ENCODE results near the gene FBLN5. TPM values are rescaled to one million over a fixed set of nuclear protein-coding genes. Genes with fewer than 3 reads are reported as not detected.

The FBLN5 gene
- total RNA-seq, 1 donor from 2014 or later, result 2.6 TPM

DNA sequence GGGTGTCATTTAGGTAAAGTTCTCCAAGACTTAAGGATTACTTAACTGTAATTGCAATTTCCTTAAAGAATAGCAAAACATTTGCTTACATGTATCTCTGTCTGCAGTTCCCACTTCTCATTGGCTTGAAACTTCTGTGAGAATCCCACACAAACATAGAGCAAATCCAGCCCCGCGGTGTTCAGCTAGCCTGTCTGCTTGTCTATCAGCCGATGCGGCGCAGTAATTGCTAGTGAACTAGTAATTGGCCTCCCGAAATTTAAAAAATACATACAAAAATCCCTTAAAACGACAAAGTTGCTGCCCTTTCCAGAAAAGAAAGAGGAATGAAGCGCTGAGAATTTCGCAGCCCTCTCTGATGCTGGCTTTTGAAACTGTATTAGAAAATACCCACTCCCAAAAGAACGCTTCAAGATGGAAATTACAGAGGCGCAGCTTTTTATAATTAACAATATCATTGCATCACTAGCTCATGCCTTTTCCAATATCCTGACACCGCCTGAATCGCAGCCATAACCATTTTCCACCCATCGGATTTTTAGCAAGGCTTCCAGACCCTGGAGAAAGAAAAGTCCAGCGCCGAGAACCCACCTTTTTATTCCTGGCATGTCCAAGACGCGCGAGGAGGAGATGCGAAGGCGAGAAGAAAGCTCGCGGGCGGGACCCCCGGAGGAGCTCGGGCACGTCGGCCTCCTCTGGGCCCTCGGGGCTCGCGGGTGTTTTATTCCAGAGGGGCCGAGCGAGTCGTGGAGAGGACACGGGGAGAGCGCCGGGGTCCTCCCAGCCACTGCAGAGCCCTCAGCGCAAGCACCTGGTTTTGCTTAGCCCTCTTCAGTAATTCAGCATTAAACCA lies 646 bp downstream of the FBLN5 start:
- intact Hi-C loops (cut with micrococcal nuclease), result no loop called here

DNA sequence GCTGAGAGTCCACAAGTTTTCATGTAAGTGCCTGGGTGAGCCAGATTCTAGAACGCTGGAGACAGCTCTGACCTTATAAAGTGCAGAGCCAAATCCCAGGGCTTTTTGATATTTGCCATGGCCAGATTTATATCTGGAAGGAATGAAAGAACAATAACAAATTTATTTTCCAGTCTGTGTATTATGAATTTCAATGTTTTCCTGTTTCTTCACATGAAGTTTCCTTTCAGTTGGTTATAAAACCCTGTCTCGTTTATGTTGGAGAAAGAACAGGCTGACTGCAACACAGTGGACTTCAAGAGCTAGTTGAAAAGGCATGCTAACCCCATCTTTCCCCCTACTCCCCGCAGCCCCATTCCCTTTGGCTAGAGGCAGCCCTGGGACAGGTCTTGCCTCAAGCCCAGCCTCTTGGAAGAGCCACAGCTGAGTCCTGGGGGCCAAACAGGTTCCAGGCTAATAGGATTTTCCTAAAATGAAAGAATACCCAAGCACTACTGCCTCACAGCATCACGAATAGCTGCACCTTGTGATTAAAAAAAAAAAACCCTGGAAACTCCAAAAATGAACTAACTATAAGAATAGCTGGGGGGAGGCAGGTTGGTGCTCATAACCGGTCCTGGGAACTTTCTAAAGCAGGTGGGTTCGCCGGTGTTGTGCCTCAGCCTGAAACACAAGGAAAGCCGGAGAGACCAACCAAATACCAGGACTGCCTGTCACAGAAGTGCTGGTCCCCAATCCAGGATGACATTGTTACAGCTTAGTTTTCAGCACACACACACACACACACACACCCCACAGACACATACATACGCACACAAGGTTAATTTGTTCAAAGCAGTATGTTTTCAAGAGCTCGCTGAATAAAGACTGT lies 1.5 kb downstream of the FBLN5 start:
- intact Hi-C loops (cut with micrococcal nuclease), result no loop called here

DNA sequence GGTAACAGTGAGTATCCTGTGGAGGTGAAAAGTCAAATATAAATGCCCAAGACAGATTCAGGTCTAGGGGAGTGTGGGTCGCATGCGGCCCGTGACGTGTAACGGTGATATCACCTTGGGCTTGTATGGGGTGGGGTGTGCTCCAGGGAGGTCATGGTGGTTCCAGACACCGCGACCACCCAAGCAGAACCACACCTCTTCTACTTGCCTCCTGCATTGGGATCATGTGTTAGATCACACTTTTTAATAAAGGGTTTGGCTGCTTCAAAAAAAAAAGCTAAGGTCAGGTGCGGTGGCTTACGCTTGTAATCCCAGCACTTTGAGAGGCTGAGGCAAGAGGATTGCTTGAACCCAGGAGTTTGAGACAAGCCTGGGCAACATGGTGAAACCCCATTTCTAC lies 4.5 kb downstream of the FBLN5 start:
- intact Hi-C loops (cut with micrococcal nuclease), result no loop called here

DNA sequence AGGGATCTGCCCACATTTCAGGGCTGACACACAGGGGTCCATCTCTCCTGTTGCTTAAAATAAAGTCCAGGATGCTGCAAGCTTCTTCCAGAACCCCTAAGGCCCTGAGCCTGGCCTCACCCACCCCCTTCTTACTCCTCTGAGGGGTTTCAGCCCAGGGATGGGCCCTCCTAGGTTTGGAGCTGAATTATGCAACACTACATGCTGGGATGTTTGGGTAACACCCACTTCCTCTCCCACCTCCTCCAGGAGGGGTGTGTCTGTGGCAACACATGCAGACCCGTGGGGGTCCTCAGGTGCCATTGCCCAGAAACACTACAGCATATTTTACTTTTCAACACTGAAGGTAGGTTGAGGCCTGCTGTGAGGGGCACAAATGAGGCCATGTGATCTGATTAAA lies 5.4 kb downstream of the FBLN5 start:
- intact Hi-C loops (cut with micrococcal nuclease), result no loop called here

DNA sequence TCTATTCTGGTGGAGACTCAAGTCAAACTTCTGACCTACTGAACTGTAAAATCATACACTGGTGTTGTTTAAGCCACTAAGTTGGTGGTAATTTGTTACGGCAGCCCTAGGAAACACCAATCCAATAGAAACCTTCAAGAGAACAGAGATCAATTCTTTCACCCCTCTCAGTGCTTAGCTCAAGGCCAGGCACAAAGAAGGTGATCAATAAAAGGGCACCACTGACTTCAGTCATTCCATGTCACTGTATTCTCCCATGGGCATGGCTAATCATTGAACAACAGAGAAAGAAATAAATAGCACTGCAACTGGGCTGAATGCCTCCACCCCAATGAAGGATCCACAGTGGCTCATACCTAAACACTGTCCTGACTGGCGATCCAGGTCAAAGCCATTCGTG lies 7.3 kb downstream of the FBLN5 start:
- intact Hi-C loops (cut with micrococcal nuclease), result no loop called here

DNA sequence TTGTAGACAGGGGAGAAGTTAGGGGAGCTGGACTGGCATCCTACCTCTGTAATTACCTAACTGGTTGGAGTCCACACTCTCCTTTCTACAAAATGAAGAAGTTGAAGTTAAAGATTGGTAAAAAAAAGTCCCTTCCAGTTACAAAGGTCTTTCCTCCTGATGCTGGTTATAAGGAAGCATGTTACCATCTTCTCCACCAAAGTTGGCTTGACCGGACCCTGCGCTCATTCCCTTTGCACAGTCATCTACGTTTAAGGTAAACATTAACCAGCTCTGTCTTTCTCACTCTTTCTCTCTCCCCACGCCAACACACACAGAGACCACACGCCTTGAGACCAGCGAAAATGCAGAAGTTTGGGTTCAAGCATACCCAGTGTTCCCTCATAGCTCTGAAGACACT lies 11.9 kb downstream of the FBLN5 start:
- intact Hi-C loops (cut with micrococcal nuclease), result no loop called here

DNA sequence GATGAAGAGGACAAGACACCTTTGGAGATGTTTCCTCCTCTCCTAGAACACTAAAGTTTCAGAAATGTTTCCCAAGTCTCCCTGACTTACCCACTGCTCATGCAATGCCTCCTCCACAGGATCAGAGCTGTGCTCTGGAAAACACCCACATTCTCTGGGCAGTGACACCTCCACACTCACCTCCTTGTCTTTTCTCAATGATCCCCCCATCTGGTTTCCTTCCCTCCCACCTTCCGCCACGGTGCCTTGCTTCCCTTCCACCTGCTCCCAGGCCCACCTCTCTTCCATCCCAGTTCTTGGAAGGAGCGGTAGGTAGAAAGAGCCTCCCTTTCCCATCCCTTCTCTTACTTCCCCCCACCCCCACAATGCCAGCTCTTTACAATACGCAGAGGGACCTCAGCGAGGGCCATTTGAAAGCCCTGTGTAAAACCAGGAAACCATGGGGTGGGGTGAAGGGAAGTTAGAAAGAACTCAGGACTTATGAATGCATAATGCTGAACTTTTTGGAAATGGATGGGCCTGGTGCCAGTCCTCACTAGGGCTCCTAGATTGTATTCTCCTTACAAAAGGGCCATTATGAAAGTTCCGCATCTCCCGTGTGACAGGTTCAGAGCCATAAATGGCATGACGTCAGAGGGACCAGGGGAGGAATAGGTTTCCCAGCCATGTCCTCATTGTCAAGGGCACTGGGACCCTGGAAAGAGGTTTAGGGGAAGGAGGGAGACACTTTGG lies 12.8 kb downstream of the FBLN5 start:
- intact Hi-C loops (cut with micrococcal nuclease), result no loop called here

DNA sequence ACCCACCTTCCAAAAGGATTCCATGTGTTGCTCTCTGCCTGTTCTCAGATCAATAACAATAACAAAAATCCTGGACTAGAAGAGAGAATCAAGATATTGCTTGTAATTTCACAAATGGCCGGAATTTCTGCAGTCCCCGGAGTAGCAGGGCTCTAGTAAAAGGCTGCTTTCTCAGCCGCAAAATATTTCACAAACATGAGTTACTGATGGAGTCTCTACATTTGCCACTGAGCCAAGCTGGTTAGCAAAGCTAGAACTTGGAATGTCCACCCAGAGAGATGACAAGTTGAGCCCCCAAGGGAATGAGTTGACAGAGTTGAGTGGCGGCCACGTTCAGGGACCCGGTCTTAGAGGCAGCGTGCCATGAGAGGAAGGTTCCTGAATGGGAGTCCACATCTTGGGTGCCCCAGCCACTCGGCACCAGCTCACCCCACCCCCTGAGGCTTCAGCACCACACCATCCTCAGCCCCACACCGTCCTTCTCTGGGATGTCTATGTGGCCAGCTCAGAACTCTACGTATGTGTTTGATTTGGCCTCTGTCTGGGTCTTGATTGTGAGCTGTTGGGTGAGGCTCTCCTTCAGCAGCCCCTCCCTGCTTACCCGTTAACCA lies 15.9 kb downstream of the FBLN5 start:
- intact Hi-C loops (cut with micrococcal nuclease), result no loop called here

DNA sequence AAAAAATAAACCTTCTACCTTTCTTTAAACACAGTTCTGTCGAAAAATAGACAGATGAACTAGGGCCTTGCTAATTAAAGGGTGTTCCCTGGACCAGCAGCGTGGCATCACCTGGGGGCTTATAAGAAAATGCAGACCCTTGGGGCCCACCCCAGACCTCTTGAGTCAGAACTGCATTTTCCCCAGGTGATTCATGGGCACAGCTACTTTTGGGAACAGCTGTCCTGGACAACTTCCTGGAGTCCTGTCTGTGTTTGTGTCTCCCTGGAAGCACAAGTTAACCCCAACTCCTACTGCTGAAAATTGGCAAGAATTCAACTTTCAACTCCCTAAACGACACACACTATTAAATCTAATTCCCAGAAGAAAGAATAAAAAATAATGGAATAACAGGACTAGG lies 17.8 kb downstream of the FBLN5 start:
- intact Hi-C loops (cut with micrococcal nuclease), result no loop called here

DNA sequence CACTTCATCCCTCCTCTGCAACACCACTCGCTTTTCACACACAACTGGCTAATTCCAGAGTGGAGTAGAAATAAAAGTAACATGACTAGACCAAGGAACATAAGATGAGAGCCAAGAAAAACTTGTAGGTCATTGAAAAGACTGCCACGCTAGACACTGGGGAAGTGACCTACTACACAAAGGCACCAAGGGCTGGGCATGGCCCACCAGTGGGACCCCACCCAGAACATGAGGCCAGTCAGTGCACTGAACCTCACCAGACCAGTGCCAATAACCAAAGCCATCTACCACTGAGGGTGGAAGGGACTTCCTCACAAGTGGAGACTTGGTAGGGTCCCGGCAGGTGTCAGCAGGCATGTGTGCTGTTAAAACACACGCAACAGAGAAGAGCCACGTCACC lies 19.7 kb downstream of the FBLN5 start:
- intact Hi-C loops (cut with micrococcal nuclease), result no loop called here

DNA sequence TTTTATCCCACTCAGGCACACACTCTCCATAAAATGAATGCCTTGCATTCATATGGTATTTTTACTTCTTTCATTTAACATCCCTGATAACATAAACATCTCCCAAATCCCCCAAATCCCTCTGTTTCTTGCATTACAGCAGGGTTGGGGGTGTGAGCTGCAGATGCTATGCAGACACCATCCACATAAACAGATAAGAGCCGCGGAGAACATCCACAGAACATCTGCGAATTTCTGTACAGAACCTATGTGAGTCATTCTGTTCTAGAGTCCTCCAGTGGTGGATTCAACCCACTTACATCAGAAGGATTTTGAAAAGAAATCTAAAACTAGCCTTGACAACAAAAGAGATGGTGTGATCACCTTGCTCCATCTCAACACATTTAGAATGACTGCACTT lies 20.3 kb downstream of the FBLN5 start:
- intact Hi-C loops (cut with micrococcal nuclease), result no loop called here

DNA sequence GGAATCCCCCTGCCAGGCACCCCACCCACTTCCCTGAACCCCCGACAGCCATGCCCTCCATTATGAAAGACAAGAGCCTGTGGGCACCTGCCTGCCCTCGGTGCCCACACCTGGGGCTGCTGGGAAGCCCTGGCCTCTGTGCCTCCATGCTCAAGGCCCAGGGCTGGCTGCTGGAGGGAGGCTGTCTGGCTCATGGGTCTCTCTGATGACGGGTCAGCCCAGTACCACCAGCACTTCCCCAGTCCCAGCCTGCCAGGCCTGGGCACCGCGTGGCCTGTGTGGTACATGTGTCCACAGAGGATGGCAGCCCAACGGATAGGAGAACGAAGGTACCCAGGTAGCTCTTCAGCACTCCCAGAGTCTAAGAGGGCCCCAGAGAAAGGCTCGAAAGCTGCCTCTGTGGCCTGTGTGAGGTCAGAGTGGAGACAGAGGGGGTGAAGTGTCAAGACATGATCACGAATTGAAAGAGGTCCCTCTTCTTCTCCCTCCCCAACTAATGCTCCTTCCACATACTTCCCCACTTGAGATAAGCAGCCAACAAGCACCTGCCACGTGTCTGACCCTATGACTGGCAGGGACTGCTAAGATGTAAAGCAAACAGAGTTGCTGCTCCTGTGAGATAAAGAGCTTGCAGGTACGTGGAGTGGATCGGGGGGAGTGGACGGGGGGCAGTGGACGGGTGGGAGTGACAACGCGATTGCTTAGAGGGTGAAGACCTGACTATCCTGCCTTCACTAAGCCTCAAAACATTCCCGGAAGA lies 21.2 kb downstream of the FBLN5 start:
- intact Hi-C loops (cut with micrococcal nuclease), result no loop called here

DNA sequence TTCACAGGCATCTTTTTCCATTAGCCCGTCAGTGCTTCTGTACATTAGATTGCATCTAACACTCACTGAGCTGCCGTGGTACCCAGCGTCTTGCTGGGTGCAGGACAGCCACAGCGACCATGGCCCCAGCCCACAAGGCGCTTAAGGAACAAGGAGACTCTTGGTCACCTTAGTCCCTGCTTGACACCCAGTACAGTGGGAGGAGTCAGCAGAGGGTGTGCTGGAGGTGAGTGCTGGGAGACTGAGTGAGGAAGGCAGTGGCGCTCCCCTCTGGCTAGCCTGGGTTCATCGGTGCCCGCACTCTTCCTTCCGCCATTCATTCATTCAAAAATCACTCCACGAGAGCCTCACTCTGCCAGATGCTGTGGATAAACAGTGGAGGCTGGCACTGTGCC lies 21.8 kb downstream of the FBLN5 start:
- intact Hi-C loops (cut with micrococcal nuclease), result no loop called here

DNA sequence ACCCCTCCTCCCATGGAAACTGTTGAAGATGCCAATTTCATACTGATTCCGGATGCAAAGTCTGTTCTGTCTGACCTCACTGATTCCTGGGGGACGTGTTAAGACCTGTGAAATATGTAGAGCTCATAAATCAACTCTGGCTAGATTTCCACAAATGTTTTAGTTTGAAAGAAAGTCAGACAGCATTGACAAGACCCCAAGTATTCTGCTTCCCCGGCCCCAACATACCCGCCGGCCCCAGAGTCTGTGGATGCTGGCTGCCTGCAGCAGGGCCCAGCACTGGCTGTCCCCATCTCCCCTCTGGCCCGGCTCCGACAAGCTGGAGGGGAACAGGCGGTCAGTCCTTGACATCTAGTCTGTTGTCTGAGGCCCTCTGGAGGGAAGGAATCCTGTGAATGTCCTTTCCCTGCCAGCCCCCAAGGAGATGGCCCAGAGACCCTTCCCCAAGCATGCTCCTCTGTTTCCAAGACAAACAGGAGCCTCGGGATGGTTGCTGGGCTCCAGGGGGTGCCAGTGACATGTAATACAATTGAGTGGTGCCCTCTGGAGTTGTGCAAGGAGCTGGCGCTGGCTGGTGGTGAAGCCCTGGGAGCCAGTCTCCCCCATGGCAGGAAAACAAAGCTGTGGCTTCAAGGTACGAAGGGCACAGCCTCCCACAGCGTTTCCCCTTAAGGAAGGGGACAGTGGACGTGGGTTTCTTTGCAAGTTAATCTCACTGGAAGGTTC lies 22.3 kb downstream of the FBLN5 start:
- intact Hi-C loops (cut with micrococcal nuclease), result no loop called here

DNA sequence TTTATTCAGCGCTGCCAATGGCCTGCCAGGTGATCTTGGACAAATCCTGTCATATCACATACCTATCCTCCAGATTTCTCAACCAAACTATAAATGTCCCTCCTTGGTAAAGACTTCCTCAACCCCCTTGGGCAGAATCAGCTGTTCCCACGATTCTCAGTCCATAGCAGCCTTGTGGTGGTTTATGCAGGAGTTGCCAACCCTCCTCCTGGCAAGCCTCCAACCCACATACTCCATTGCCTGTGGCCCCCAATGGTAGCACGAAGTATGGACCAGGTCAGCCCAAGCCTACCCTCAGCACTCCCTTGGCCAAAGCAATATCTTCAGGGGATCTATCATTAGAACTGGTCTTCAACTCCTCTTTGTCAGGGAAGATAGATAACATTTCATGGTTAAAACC lies 27.0 kb downstream of the FBLN5 start:
- intact Hi-C loops (cut with micrococcal nuclease), result no loop called here

DNA sequence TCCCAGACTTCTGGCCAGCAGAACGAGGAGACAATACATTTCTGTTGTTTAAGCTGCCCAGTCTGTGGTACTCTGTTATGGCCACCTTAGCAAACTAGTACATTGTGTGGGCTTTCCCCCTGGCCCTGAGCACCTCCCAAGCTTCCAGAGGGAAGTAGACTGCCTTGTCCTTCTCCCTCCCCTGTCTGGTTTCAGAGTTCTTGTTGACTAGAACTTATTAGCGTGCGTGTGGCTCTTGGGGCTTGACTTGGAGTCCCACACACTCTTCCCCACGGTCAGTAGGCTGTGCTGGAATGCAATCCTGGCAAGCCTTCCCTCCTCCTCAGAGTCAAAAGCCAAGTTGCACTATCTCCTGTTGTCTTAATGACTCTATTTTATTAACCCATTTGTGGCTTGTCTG lies 27.7 kb downstream of the FBLN5 start:
- intact Hi-C loops (cut with micrococcal nuclease), result no loop called here

DNA sequence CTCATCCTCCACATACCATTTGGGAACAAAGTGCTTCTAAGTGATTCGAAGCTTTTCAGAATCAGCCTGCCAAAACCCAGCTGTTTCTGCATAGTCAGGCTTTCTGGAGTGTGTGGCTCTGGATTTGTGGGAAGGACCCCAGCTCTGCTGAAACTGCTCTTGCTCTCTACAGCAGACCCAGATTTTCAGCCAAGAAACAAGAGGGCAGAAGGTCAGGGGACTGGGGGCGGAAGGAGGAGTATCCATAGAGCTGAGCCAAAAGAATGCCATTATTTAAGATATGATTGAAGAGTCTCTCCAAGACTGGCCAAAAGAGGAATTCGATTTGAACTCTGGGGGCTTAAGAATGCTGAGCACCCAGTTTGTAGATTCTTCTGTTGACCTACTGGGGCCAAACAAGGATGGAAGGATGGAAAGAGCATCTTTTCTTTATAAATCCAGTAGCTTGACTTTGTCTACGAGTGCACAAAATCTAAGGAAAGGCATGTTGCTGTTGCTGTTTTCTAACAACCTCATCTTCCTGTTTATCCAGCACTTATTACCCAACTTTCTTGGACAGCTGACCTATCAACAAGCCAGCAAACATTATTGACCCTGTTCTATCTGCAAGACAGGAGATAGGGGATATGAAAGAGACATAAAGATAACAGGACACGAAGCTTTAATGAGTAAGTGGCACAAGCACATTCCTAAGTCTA lies 29.2 kb downstream of the FBLN5 start:
- intact Hi-C loops (cut with micrococcal nuclease), result no loop called here

DNA sequence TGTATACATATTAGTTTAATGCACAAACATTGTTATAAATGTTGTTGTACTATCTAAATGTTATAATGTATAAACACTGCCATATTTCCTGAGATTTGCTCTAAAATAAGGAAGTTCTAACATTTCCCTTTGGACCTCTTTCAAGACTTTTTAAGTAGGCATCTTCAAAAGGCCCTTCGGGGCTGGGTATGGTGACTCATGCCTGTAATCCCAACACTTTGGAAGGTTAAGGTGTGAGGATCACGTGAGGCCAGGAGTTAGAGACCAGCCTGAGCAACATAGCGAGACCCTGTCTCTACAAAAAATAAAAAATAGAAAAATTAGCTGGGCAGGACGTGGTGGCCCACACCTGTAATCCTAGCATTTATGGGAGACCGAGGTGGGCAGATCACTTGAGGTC lies 35.5 kb downstream of the FBLN5 start:
- intact Hi-C loops (cut with micrococcal nuclease), result loop anchor here (5.0 kb wide), 2 partner anchors 40 to 260 kb away; no protein-coding TSS in a partner anchor

DNA sequence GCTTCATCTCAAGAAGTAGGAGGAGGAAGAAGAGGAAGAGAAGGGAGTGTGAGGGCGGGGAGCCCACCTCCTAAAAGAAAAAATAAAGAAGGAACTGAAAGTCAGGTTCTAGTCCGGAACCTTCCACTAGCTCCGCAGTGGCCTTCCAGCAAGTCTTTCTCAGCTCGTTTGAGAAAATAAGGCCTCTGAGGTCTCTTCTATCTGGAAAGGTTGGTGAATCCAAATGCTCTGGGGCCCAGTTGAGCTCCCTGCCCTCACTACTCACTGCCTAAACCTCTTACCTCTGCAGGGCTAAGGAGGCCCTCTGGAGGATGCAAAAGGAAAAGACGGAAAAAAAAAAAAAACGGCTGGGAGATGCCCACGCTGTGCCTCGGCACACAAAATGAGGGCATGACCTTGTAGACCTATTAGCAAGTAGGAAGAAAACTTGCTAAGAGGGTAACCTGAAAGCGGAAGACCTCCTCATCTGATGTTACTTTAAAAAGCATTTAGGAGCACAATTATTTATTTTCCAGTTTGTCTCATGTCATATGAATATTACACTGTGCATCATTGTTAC lies 35.9 kb downstream of the FBLN5 start:
- intact Hi-C loops (cut with micrococcal nuclease), result loop anchor here (5.0 kb wide), 2 partner anchors 39 to 259 kb away; no protein-coding TSS in a partner anchor
